ENCODE measurements around the gene TTC38.
A peak's percentile ranks its signal among the peaks of the same experiment; 100 is the strongest.

GRCh38 chr22:46292732-46293131 is 24.9 kb downstream of the TTC38 start:
- TF ChIP-seq, protein P1, sequence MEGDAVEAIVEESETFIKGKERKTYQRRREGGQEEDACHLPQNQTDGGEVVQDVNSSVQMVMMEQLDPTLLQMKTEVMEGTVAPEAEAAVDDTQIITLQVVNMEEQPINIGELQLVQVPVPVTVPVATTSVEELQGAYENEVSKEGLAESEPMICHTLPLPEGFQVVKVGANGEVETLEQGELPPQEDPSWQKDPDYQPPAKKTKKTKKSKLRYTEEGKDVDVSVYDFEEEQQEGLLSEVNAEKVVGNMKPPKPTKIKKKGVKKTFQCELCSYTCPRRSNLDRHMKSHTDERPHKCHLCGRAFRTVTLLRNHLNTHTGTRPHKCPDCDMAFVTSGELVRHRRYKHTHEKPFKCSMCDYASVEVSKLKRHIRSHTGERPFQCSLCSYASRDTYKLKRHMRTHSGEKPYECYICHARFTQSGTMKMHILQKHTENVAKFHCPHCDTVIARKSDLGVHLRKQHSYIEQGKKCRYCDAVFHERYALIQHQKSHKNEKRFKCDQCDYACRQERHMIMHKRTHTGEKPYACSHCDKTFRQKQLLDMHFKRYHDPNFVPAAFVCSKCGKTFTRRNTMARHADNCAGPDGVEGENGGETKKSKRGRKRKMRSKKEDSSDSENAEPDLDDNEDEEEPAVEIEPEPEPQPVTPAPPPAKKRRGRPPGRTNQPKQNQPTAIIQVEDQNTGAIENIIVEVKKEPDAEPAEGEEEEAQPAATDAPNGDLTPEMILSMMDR (IDR thresholded peaks at IDR 0.05): no peak
- no peak for TF ChIP-seq POLR2AphosphoS5 (IDR thresholded peaks at IDR 0.05)
- peak in 1 of 4 donors; percentile 33 for TF ChIP-seq POLR2A (IDR thresholded peaks at IDR 0.05)
